Keratinocyte (primary cell): ENCODE results near the gene PRG3. TPM values are rescaled to one million over a fixed set of nuclear protein-coding genes. Genes with fewer than 3 reads are reported as not detected.

ENCODE experiments used
- DNase-seq: peaks from one replicate; pipeline ENCODE4 v3.0.0-alpha.2; 2011; ENCODE audit warnings: low read depth, missing footprints, low spot score
- FAIRE-seq: peaks from 2 replicates; lab custom pipeline; 2011; peaks lifted over from hg19 to GRCh38; lab: Jason Lieb, UNC
- H2AFZ ChIP-seq: 2 replicates; pipeline ENCODE4 v1.6.0; 2012; ENCODE audit warnings: low read length, control low read depth, inconsistent platforms; ENCODE audit not compliant: control insufficient read depth
- H3K27ac ChIP-seq: 2 replicates; pipeline ENCODE4 v1.5.1; 2011; ENCODE audit warnings: low read length; ENCODE audit not compliant: control insufficient read depth, insufficient read depth
- H3K27me3 ChIP-seq: 3 replicates; pipeline ENCODE4 v1.6.0; 2011; ENCODE audit warnings: low read length; ENCODE audit not compliant: control insufficient read depth, insufficient read depth; ENCODE audit errors: extremely low read depth
- H3K36me3 ChIP-seq, 2 experiments: 2 replicates in 1 of 2; 3 replicates in 1 of 2; pipeline ENCODE4 v1.5.1; 2011; ENCODE audit warnings: low read length in 2 of 2, mild to moderate bottlenecking in 1 of 2; ENCODE audit not compliant: control insufficient read depth in 2 of 2, insufficient read depth in 2 of 2; ENCODE audit errors: extremely low read depth in 1 of 2
- H3K4me1 ChIP-seq: 3 replicates; pipeline ENCODE4 v1.5.1; 2011; ENCODE audit warnings: low read length; ENCODE audit not compliant: control insufficient read depth, insufficient read depth; ENCODE audit errors: extremely low read depth
- H3K4me2 ChIP-seq: 3 replicates; pipeline ENCODE4 v1.6.0; 2011; ENCODE audit warnings: low read depth, low read length; ENCODE audit not compliant: control insufficient read depth, insufficient read depth; ENCODE audit errors: extremely low read depth
- H3K4me3 ChIP-seq, 3 experiments: fragments of 200-600 bp in 1 of 3; sonication (generic) in 1 of 3; 2 replicates in 2 of 3; 3 replicates in 1 of 3; pipeline ENCODE4 v1.5.1; 2011 to 2016; ENCODE audit warnings: low read length in 3 of 3, mild to moderate bottlenecking in 3 of 3, control low read depth in 2 of 3, inconsistent platforms in 1 of 3, low read depth in 1 of 3, mixed read lengths in 1 of 3, mixed run types in 1 of 3, moderate library complexity in 1 of 3; ENCODE audit not compliant: control insufficient read depth in 2 of 3, insufficient read depth in 2 of 3; ENCODE audit errors: extremely low read depth in 1 of 3
- H3K79me2 ChIP-seq: 2 replicates; pipeline ENCODE4 v1.6.0; 2012; ENCODE audit warnings: low read length; ENCODE audit not compliant: control insufficient read depth, insufficient read depth
- H3K9ac ChIP-seq: 3 replicates; pipeline ENCODE4 v1.6.0; 2011; ENCODE audit warnings: low read length; ENCODE audit not compliant: control insufficient read depth, insufficient read depth; ENCODE audit errors: extremely low read depth
- H3K9me1 ChIP-seq: 3 replicates; pipeline ENCODE4 v1.6.0; 2011; ENCODE audit warnings: low read length; ENCODE audit not compliant: control insufficient read depth, insufficient read depth; ENCODE audit errors: extremely low read depth
- H3K9me3 ChIP-seq: 2 replicates; pipeline ENCODE4 v1.5.1; 2012; ENCODE audit warnings: low read depth, low read length; ENCODE audit not compliant: control insufficient read depth
- H4K20me1 ChIP-seq: 3 replicates; pipeline ENCODE4 v1.6.0; 2011; ENCODE audit warnings: low read length; ENCODE audit not compliant: control insufficient read depth, insufficient read depth; ENCODE audit errors: extremely low read depth
- EZH2 ChIP-seq: IDR thresholded peaks from one replicate; pipeline ENCODE4 v1.6.1; 2012; ENCODE audit warnings: inconsistent platforms, mild to moderate bottlenecking, low read length, moderate library complexity
- dilution Hi-C: fragments of 300-500 bp; cut with MboI; formaldehyde crosslinking; loops from one replicate; pipeline ENCODE4 v1.7.0; 2020; ENCODE audit warnings: low sequenced_read_pairs; ENCODE audit not compliant: extremely low pct_ligation_motif_present
- polyA plus RNA-seq, 5 experiments: library from polyadenylated mRNA; depleted of rRNA in 3 of 5; stranded (reverse) in 3 of 5; stranded (forward) in 1 of 5; unstranded in 1 of 5; fragments of >200 nt; gene quantifications; 1 replicate in 1 of 5; 2 replicates in 3 of 5; 3 replicates in 1 of 5; pipeline versions ENCODE4 v1.2.1 to v1.2.3, GENCODE V29; 2011 to 2012; ENCODE audit warnings: missing spikeins in 2 of 5, low read depth in 1 of 5, low replicate concordance in 1 of 5
- TF ChIP-seq, protein P1 (sequence below), 3 experiments: IDR thresholded peaks in 1 of 3; conservative IDR thresholded peaks in 1 of 3; optimal IDR thresholded peaks in 1 of 3; 2 replicates in 2 of 3; 3 replicates in 1 of 3; pipeline versions ENCODE3 to v1.5.1; 2011; ENCODE audit warnings: low read length in 3 of 3, mild to moderate bottlenecking in 3 of 3, moderate library complexity in 2 of 3, control low read depth in 1 of 3, inconsistent platforms in 1 of 3; ENCODE audit not compliant: insufficient read depth in 2 of 3; ENCODE audit errors: extremely low read depth in 1 of 3

The PRG3 gene
- polyA plus RNA-seq, 1 donor (not counting 4 experiments of a cell fraction or from before 2014, with no cell fraction given), result not detected

DNA sequence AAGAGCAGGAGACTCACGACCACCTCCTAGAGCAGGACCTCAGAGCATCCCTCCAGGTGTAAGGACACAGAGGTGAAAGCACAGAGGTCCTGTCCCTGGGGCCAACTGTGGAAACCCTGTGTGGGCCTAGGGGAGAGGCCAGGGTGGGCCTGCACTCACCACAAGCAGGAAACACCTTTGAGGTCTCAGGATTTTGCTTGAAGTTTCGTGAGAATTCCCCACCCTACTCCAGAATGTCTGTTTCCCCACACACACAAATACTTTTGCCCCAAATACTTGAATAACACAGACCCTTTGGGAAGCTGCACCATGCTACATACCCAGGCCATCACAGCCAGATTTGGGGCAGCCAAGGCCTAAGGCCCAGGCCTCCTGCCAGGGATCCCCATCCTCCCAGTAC, 27.8 kb upstream of the PRG3 start:
- Histone ChIP-seq H3K27me3 (no peaks in the 10 kb centered on the region), H3K9ac (no peak overlapping the region), H3K4me2 (no peak overlapping the region), H3K4me3 (no peak overlapping the region), H3K9me1 (no peaks in the 10 kb centered on the region), H3K36me3 (peaks cover 15 to 27% of the 10 kb centered on the region in 2 experiments), H3K79me2 (no peaks in the 10 kb centered on the region), H4K20me1 (peaks cover 3% of the 10 kb centered on the region), H3K9me3 (no peaks in the 10 kb centered on the region), H2AFZ (no peak overlapping the region), H3K27ac (no peak overlapping the region), H3K4me1 (peaks cover 15% of the 10 kb centered on the region)
- dilution Hi-C loops, result no loop called here
- DNase-seq (no peak), FAIRE-seq (no peak)
- TF ChIP-seq EZH2, result no peak
- TF ChIP-seq, protein P1, sequence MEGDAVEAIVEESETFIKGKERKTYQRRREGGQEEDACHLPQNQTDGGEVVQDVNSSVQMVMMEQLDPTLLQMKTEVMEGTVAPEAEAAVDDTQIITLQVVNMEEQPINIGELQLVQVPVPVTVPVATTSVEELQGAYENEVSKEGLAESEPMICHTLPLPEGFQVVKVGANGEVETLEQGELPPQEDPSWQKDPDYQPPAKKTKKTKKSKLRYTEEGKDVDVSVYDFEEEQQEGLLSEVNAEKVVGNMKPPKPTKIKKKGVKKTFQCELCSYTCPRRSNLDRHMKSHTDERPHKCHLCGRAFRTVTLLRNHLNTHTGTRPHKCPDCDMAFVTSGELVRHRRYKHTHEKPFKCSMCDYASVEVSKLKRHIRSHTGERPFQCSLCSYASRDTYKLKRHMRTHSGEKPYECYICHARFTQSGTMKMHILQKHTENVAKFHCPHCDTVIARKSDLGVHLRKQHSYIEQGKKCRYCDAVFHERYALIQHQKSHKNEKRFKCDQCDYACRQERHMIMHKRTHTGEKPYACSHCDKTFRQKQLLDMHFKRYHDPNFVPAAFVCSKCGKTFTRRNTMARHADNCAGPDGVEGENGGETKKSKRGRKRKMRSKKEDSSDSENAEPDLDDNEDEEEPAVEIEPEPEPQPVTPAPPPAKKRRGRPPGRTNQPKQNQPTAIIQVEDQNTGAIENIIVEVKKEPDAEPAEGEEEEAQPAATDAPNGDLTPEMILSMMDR (optimal IDR thresholded peaks at IDR 0.05 in 1 of 3, IDR thresholded peaks at IDR 0.05 in 1 of 3, conservative IDR thresholded peaks at IDR 0.05 in 1 of 3; ENCODE audit: extremely low read depth in 1 of 3, insufficient read depth in 2 of 3, low read length in 3 of 3), result no peak

DNA sequence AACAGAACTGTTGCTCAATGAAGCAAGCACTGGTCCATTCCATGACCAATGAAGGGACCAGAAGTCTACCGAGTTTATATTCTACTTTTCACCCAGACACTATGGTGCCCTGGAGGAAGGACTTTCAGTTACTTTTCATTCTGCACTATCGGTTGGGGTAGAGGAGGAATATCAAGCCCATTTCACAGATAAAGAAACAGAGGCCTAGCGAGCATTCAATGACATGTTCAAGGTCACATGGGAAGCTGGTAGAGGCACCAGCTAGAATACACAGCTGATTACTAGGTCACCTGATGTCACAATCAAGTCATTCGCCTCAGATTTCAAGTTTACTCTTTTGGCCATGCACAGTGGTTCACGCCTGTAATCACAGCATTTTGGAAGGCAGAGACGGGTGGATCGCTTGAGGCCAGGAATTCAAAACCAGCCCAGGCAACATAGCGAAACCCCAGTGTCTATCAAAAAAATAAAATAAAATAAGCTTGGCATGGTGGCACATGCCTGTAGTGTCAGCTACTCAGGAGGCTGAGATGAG, 27.1 kb upstream of the PRG3 start:
- DNase-seq (no peak), FAIRE-seq (no peak)
- H3K79me2 ChIP-seq, result no peaks in the 10 kb centered on the region
- dilution Hi-C loops, result no loop called here
- TF ChIP-seq, protein P1 (optimal IDR thresholded peaks at IDR 0.05 in 1 of 3, IDR thresholded peaks at IDR 0.05 in 1 of 3, conservative IDR thresholded peaks at IDR 0.05 in 1 of 3; ENCODE audit: extremely low read depth in 1 of 3, insufficient read depth in 2 of 3, low read length in 3 of 3), result no peak
- TF ChIP-seq EZH2, result no peak
- H2AFZ ChIP-seq, result no peak overlapping the region
- no peak overlapping the region for H3K27ac ChIP-seq
- no peaks in the 10 kb centered on the region for H4K20me1 ChIP-seq
- no peak overlapping the region for H3K4me3 ChIP-seq
- no peak overlapping the region for H3K4me2 ChIP-seq
- no peak overlapping the region for H3K9ac ChIP-seq
- H3K4me1 ChIP-seq, result peaks cover 15% of the 10 kb centered on the region
- H3K27me3 ChIP-seq, result no peaks in the 10 kb centered on the region
- peaks cover 15 to 24% of the 10 kb centered on the region in 2 experiments for H3K36me3 ChIP-seq
- no peaks in the 10 kb centered on the region for H3K9me1 ChIP-seq
- no peaks in the 10 kb centered on the region for H3K9me3 ChIP-seq
